Stimulated activated CD4-positive, alpha-beta T cell treated with anti-CD3 and anti-CD28 coated beads, Interleukin-1b, Interleukin-23, amount 100 ng/mL, for 4 hours (primary cell): ENCODE results near the gene MSMB.

Source experiments
- DNase-seq, 2 donors: peaks; one replicate each; pipeline ENCODE4 v3.0.0-alpha.2; 2020; ENCODE audit warnings: low read depth in 2 of 2

The MSMB gene

DNA sequence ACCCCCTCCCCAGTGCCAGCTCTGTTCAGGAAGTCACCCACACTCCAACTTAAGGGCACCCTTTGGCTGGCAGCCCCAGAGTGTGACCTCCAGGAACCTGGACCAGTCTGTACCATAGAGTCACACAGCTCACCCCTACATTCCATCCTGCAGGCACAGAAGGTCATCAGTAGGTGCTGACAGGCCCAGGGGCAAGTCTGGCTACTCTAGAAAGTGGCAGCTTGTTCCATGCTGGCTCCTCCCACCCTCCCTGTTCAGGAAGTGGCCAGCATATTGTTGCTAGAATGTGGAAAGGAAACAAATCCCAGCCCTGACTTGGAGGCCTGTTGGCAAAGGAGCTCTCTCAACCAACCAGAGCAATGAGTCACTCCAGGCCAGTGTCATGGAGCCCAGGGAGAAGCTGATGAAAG is 12.5 kb downstream of the MSMB start:
- no peak for DNase-seq

DNA sequence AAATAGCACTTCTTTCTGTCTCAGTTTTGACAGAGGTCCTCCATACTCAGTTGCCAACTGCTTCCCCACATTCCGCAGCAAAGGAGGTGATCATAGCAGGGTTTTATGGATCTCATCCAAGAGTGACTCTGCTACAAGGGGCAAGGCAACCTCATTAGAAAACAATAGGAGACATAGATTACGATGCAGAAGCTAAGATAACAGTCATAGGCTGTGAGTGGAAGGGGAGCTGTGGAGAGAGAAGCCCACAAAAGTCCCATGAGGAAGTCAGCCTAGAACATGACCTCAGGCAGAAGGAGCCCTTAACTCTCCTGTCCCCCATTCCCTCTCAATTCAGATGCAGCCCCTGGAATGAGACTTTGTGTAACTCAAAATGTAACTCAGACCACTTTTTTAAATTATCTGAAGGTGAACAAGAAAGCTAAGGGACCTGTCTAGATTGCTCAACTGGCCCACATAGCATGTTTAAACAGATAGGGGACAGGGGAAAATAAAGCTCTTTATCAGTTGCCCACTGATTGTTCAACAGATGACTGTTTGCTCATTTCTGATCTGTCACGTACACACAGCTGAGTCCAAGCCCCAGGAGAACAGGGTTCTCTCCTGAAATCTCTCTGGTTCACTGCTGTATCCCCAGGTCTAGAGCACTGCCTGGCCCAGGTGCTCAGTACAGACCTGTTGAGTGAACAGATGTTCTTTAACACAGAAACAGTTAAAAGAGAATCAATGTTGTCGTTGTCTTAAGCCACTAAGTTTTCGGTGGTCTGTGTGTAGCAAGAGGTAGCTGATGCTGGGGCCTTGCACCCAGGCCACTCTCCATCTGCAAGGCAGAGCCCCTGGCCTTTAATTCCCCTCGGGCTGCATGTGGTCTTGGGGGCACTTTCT is 14.2 kb downstream of the MSMB start:
- no peak for DNase-seq

DNA sequence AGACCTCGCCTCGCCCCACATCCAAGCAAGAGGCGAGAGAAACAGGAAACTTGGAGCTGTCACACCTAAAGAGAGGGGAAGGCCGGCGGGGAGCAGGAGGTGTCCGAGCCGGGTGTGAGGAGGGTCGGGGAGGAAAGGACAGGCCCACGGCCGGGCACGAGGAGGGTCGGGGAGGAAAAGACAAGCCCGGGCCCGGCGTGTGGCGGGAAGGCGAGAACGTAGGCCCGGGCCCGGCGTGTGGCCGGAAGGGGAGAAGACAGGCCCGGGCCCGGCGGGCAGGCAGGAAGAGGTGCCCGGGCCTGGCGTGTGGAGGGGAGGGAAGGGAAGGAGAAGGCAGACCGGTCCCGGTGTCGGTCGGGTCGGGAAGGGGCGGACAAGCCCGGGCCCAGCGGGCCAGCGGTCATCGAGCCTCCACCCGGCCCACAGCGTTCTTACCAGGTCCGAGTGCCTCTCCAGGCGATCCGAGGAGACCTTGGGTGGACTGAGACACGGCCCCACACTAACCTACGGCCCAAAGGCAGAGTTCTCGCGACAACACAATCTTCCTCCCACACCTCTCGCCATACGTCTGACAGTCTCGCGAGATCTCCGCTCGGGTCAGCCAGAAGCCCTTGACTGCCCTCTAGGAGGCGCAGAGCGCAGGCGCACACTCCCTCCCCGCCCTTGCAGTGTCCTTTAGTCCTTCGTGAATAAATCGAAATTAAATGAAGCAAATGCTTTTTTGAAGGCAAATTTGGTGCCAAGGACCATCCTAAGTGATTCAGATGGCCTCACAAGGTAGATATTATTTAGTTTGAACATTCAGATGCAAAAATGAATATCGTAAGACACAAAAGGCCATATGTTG is 15.8 kb downstream of the MSMB start, which contains the start of gene NCOA4:
Gene NCOA4 (minus strand): TSS at position 533 of the 847 bp plus-strand sequence. CDS start 13,943 bp downstream, outside the sequence.
- DNase-seq: peak; percentile 91 to 92

DNA sequence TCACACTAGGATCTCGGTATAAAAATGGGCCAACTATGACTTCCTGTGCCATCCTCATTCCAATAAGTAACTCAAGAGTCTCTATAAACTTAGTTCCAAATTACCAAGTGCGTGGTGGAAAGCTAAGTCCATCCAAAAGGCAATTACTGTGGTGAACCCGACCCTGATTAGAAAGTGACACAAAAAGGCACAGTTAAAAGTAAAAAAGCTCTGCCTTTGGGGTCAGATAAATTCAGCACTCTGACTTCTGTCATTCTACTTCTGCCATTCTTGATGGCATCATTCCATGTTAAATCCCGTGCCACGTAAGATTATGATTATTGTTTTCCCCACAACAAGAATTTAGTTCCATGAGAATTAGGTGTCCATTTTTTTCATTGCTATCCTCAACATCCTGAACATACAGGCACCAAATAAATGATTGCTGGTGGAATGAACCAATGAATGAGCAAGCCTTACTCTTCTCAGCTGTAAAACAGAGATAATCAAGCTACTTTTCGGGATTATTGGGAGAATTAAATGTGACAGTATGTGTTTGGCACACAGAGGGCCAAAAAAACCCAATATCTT is 16.5 kb downstream of the MSMB start:
- DNase-seq: no peak

DNA sequence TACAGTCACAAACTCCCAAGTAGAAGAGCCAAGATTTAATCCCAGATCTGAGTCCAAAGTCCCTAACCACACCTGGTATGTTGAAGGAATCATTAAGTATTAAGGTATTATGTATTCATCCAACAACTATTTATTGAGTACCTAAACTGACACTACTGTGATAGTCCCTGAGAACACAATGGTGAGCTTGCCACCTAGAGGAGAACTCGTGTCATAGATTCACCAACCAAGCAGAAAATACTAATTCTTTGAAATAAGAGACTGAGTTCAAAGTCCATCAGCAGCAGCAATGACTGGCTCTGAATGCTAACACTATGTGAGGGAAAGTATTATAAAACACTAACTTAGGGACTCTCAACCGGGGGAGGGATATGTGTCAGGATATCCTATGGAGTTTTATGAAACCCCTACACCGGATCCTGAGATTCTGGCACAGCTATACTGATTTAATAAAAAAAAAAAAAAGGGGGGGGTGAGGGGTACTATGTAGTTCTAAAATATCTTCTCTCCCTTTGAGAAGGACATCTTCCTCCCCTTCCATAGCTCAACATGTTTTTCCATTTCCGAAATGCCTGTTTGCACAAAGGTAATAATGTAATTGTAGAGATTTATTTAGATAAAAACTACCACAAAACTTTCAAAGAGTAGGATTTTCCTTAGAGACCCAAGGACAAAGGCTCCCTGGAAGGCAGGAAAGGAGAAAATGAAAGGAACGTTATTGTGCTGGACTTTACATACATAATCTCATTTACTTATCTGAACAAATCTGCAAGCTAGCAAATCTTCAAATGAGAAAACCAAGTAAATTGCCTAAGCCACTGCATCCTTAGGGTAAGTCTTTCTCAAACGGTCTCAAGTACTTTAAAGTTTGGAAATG is 17.2 kb downstream of the MSMB start:
- DNase-seq: peak in 1 of 2 donors; percentile 12

DNA sequence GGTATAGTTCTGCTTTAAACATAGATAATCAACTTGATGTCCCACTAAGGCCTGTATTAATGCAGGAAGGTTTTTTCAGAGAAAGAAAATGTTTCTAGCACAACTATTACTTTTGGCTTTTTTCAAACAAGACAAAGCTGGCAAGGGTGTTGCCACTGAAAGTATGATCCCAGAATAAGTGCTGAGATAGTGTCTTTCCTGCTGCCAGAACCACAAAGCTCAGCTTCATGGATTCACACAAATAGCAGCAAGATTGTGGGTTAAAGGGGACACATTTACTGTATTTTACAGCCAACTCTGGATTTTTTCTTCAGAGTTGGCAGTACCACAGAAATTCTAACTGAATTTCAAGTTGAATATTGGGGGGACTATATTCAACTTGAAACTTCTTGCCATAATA is 20.0 kb downstream of the MSMB start:
- no peak for DNase-seq

DNA sequence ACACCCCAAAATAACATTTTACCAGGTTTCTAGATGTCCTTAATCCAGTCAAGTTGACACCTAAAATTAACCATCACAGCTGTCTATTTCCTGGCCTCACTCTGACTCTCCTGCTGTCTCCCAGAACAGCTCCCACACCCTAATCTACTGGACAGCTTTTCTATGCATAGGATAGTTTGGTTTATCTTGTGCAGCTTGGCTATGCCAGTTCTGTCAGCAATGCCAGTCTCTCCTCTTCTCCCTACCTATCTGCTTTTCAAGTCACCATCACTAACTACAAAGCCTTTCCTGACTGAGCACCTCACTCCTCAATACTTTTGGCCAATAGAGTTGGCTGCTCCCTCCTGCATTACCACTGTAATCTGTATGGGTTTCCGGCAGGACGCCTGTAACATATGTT is 20.7 kb downstream of the MSMB start:
- DNase-seq: no peak

DNA sequence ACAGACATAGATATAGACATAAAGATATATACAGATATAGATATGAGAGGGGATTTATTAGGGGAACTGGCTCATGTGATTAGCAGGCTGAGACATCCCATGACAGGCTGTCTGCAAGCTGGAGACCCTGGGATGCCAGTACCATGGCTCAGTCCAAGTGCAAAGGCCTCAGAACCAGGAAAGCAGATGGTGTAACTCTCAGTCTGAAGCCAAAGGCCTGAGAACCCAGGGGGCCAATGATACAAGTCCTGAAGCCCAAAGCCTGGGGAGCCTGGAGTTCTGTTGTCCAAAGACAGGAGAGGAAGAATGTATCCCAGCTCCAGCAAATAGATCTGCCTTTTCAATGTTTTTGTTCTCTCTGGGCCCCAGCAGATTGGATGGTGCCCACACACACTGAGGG is 21.1 kb downstream of the MSMB start:
- no peak for DNase-seq

DNA sequence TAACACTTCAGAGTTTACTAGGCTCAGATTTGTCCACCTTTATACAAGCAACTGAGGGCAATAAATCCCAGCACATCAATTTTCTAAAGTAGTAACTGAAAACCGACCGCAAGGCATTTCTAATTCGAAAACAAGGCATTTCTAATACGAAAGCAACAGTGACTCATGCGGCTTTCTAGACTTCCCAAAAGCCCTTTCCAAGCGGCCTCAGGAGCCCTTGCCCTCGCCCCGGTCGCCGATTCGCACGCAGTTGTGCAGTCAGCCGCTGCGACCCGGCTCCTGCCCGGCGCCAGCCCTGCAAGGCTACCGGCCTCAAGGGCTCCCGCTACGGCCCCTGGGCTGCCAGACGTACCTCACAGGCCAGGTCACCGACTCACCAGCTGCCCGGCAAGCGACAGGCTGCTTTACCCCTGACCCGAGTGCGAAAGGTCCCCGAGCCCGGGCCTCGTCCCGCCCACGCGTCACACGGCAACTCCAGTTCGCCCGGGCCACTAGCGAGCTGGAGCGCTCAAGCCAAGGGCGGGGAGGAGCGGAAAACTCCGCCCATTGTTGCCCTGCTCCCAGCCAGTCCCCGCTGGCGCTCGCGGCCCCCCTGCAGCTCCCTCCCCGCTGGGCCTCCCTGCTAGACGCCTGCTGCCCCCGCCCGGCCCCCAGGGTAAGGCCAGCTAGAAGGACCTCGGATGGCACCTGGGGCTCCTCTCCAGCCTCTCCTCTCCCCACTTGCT is 22.9 kb downstream of the MSMB start:
- peak; percentile 43 to 68 for DNase-seq

DNA sequence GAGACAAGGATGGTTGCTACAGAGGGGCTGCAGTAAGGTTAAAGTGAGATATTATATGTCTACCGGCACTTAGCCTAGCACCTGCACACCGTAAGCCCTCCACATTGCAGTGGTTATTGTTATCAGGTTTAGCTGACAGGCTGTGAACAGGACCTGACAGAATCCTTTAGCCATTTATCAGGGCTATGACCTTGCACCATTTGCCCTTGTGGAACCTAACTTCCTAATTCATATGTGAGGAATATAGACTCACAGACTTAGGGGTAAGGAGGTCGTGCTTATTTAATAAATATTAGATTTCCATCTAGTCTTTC is 25.8 kb downstream of the MSMB start:
- no peak for DNase-seq

DNA sequence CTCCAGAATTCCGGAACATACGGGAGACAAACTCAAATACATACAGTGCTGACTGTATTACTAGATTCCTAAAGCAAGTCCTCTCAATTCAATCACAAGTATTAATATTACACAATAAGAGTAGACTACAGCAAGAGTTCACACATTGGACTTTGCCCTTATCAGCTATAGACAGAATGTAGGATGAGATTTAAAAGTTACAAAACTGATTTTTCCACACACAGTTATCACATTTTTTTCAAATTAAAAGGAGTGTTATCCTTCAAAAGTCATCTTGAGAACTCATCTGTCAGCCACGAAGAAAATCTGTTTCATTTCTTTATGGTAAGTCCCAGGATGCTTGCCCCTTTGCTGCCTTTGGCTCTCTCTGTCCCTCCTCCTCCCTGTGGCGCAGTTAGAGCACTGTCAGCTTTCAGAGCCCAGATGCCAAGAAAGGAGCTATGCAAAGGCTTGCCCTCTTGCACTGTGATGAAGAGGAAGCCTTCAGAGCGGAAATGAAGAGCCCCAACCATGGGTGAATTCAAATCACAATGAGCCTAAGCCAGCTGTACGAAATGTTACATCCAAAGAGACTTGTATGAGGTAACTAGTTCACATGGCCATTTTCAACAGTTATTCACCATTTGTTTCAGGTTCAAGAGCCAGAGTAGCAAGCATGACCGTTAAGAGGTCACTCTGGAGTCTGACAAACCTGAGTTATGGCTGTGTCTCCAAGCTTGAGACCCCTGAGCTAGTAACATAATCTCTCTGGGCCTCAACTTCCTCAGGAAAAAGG is 26.3 kb downstream of the MSMB start:
- DNase-seq: no peak

DNA sequence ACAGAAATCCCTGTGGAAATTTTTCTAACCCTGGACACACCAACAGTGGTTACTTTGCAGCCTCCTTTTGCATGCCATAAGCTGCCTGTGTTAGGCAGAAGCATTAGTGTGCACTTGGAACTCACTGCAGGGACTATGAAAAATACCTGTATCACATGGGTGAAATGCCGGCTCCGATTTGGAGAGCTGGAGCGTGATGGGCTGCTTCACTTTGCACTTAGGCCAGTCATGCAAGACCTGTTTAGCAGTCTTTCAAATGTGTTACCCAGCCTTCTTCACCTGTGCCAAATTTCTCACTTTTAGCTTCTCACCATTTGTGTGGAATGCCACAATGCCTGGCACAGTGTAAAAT is 26.9 kb downstream of the MSMB start:
- DNase-seq: no peak

DNA sequence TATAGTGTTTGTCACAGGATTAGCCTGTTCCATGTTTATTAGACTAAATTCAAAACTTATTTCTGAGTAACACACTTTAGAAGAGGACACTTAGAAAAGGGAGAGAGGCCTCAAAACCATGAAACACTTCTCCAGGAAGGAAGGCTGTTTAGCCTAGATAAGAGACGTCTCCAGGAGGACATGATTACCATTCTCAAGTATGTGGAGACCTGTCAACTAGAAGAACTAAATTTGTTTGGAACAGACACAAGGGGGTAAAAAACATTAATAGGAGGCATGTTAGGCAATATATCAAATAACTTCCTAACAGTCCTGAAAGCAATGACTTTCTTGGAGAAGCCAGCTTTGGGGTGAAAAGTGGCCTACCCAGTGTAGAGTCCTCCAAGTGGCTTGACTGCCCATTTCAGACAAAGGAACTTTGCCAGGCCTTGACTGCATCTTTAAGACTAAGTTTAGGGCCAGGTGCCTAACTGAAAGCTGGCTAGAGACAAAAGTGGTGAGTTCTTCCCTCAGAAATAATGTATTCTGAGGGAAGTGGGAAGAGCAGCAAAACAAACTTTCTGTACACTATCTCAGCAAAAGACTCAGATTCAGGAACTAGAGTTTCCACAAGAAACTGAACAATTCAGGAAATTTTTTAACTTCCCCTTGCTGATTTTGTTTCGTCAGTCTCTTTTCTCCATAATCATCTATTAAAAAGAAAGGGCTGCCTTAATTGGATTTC is 27.5 kb downstream of the MSMB start:
- no peak for DNase-seq

DNA sequence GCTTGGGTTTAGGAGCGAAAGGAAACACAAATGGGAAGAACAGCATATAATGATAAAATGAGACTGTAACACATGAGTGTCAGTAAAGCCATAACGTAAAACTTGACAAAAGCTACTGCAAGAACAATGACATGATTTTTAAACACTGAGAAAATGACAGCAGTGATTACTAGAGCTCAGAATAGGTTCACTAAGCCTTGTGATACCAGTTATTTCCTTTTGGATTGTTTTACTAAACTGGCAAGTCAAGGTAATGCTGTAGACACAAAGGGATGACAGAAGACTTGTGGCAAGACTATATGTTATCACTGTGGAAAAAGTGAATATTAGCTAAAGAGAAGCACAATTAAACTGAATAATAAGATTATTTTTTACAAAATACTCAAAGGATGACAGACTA is 28.3 kb downstream of the MSMB start:
- DNase-seq: no peak

DNA sequence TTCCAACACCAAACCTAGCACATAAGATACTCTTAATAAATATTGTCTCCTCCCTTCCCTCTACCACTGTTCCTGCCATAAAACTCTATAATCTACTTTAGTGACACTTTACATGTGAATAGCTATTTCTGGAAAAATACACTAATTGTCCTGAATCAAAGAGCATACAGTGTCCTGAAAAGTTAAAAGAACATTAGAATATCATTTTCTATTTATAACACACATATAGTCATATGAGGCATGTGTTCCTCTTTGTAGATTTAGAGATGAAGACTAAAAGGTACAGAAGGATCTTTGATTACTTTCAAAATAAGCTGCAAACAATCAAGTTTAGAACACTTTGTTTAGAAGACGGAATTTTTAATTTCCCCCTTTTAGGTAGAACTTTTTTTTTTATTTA is 29.3 kb downstream of the MSMB start:
- DNase-seq: no peak

DNA sequence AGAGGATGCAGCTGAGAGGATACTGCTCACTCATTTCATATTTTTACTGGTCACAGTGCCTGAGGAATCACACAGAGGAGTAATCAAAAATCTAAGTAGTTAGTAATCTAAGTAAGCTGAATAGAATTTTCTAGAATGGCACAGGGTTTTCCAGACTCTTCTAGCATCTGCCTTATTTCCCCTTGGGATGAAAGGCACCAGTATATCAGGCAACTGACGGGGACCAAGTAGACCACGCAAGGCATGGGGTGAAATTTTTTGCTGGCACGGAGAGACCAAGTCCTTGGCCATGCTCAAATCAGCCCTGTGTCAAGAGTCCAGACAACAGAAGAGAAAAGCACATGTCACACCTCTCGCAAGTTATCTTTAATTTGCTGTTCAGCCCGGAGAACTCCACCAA is 29.9 kb downstream of the MSMB start:
- no peak for DNase-seq

DNA sequence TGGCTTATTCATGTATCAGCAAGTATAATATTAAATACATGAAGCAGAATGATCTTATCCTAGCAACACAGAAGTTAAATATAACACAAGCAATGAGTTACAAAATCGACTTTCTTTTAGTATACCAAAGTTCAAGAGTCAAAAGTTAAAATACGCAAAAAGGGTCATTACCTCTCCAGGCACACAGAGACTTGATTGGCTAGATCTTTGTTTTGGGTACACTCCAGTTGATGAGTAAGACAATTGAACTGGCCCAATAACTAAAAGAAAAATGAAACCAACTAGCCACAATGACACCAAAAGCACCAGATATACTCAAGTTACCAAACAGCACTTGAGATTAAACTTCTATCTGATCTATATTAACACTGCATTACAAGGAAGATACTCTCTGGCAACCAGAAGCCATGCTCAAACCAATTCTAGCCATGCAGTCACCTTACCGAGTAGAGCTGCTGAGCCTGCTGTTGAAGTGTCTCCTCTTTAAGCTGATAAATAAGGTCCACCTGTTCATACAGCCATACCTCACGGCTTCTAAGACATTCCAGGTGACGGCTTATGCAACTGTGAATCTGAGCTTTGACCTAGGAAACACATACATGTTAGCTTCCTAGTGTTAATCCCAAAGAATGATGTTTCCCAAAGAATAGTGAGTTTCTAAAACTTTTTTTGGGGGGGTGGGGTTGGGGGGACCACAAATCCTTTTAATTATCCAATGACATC is 31.2 kb downstream of the MSMB start:
- DNase-seq: no peak

DNA sequence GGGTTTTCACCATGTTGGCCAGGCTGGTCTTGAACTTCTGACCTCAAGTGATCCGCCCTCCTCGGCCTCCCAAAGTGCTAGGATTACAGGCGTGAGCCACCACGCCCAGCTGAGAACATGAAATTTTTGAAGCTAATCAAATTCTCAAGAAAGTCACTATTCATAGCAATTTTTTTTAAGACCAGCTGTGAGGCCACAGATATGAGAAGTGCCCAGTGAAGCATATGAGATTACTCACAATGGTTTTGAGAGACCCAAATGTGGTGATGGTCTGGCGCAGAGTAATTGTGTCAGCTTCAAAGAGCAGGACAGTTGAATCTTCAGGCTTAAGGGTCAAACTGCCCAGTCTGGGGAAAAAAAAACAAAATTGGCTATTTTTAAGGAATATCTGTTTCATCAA is 31.9 kb downstream of the MSMB start:
- DNase-seq: no peak

DNA sequence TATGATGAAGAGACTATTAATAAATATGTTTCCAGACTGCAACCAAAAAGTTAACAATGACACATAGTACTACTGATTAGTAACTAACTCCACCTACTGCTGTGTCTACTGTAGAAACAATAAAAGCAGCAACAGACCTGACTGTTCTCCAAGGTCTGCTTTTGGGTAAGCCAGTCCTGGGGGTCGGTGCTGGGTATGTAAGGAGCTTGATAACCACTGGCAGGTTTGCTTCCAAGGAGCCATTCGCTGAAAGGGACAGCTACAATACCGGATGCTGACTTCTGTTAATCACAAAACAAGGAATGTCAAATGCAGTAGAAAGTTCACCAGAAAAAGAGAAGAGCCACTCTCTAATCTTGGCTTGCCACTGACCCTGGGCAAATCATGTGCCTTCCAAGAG is 33.3 kb downstream of the MSMB start:
- DNase-seq: no peak
